ENCODE measurements around the gene ABTB2. TPM values are rescaled to one million over a fixed set of nuclear protein-coding genes. Genes with fewer than 3 reads are reported as not detected.

ABTB2 gene
- total RNA-seq, 1 experiment from 2014 or later = 27.3 TPM

DNA sequence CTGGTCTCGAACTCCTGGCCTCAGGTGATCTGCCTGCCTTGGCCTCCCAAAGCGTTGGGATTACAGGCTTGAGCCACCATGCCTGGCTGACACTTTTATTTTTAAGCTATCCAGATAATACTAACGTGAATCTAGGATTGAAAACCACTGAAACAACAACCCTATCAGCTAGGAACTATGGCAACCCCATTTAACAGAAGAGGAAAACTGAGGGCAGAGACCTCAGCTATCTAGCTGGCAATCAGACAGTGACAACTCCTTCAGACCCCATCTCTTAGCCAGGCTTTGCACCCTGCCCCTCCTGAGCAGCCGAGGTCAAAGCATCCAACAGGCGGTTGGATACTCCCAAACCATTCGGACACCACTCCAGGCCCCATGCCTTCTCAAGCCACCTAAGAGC is 14.1 kb downstream of the ABTB2 start:
- DNase-seq (ENCODE audit: low spot score) = no peak

DNA sequence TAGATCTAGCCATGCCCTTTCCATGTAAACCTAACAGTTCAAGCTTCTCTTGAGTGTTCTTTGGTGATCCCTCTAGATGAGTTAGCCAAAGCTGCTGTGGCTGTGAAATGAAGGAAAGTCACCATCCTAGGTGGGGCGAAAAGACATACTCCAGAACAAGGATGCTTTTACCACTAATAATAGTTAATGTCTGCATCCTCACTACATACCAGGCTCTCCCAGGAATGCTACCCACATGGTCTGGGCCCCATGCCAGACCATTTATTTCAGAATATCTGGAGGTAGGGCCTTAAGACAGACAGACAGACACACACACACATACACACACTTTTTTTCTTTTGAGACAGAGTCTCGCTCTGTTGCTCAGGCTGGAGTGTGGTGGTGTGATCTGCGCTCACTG is 14.7 kb downstream of the ABTB2 start:
- peak; percentile 86 for DNase-seq (ENCODE audit: low spot score)

DNA sequence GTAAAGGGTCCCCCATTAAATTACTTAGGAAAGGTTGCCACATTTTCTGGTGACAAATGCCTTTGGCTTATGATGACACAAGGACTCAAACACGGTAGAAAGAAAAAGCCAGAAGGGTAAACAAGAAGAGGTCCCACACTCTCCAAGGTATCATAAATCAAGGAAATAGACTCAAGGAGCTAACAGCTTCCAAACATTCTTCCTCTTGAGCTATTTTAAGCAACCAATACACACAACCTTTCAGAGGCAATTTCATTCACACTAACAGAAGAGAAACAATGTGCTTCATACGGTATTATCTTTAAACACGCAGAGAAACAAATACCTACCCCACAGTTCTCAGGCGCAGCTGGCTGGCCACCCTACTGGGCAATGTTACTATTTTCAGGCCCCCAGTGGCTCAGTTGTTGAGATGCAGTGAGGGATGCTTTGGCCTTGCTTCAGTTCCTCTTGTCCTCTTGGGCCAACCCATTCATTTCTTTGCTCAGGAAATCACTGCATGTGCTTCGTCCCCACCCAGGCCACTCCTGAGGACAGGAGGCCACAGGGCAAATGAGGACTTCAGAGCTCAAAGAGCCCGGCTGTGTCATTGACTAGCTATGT is 15.8 kb downstream of the ABTB2 start:
- DNase-seq (ENCODE audit: low spot score) = peak; percentile 64

DNA sequence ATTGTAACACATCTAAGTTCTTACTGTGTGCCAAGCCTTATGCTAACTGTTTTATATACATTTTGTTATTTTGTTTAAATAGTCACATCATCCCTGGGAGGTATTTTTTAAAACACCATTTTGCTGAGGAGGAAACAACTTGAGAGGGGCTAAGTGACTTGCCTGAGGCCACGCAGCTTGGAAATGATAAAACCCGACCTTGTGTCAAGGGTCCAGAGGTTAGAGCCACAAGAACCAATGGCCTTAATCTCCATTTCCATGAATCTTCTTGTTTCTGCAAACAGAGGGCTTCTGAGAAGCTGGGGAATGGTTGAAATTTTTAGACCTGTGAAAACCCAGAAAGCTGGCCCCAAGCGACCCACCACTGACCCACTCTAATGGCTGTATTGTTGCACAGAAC is 16.7 kb downstream of the ABTB2 start:
- DNase-seq (ENCODE audit: low spot score) = no peak

DNA sequence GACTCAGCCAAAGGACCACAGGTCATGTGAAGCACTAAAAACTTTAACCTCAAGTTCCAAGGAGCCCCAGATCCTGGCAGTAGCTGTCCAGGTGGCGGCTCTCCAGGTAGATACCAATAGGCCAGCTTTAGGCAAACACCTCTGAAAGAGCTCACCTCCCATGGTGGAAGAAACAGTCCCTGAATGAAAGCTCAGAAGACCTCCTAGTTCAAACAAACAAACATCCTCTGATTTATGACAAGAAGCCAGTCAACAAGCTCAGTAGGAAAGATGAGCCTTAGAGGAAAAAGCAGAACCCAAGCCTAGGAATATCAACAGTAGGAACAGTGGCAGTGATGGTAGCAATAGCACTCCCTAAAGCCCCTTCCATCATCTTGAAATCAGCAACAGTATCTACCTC is 17.2 kb downstream of the ABTB2 start:
- DNase-seq (ENCODE audit: low spot score) = no peak

DNA sequence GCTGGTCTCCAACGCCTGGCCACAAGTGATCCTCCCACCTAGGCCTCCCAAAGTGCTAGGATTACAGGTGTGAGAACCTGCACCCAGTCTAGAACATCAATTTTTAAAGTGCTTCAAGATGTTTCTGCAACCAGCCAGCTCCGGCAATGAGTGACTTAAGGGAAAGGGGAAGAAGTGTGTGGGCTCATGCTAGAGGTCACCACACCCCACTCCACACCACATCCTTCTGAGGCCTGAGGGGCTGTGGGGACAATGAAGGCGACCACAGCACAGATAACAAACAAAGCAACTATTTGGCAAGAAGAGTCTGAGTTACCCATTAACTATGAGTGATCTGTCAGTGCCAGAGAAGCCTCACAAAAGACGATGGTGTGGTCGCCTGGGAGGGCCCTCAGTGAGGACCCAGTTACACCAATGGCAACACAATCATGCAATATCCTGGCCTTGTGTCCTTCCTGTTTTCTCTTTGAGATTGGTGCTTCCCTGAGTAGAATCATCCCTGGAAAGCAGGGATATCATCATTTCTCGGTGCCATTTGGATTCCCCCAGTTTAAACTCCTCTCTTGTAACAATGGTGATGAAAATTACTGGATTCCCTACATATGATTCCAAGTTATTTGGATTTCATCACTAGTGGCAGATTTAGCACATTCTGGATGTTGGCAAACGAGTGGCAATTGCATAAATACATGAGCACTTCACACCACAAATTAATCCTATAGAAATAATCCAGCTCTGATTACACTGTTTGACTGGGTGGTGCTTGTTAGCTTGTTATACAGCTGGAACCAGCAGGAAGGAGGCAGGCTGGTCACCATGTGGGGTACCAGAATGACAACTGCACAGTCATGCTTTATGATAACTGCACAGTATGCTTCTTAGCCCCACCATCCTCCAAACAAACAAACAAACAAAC is 18.4 kb downstream of the ABTB2 start:
- DNase-seq (ENCODE audit: low spot score) = no peak

DNA sequence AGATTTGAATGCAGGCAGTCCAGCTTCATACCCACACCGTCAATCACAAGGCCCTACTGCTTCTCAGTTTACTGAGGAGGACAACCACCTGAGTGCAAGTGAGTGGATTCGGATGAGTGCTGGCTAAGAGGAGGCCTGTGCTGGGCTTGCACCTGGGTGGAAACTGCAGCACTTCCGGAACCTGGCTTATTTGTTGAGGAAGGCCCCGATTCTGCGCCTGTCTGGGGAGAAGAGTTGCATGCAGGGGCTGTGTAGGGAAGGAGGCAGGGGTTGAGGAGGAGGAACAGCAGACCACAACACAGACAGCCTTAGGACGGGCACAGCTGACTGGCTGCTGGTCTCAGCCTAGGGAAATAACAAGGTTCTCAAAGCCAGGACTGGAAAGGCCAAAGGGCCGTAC is 20.8 kb downstream of the ABTB2 start:
- DNase-seq (ENCODE audit: low spot score) = no peak

DNA sequence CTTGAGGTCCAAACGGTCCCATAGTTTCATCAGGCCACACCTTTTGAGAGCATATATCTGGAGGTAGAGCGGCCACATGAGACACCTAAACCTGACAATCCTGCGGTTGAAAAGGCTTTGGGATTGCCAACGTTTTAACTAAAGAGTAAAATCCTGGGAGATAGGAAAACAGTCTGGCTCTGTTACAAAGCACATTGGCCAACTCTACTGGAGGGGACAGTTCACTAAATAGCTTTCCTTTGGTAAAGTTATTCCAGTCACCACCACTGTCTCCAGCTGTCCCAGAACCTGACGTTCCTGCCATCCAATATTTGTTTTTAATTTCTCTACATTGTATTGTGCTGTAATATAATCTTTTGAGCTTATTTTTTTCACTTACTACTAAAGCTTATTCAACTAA is 22.0 kb downstream of the ABTB2 start:
- DNase-seq (ENCODE audit: low spot score) = no peak

DNA sequence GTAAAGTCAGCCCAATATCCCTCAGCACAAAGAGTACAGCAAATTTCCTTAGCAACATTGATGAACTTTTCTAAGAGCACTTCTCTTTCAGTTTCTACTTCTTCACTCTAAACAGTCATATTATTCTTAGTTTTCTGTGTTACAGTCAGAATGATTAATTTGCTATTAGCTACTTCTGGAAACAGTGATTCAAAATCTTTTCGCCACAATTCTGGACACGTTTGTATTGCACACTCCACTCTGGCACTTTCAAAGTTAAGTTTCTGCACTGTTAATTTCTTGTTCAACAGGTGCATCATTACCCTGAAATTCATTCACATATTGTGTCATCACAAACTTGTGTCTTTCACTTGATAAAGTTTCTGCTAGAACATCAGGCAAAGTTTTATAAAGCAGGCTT is 22.5 kb downstream of the ABTB2 start:
- DNase-seq (ENCODE audit: low spot score) = no peak

DNA sequence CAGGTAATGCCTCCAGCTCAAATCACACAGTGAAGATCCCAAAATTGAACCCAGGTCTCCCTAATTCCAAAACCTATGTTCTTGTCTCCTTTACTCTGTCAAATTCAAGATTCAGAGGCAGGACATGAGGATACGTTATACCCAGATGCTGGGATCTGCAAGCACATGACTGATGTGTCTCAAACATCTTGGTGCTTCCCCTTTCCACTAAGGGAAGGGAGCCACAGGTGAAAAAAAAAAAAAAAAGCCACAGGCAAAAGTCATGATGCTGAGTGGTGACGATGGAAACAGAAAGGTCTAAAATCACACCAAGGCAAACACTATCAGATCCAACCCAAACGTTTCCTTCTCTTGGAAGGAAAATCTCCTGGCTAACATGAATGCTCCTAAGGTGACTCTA is 24.0 kb downstream of the ABTB2 start:
- no peak for DNase-seq (ENCODE audit: low spot score)

DNA sequence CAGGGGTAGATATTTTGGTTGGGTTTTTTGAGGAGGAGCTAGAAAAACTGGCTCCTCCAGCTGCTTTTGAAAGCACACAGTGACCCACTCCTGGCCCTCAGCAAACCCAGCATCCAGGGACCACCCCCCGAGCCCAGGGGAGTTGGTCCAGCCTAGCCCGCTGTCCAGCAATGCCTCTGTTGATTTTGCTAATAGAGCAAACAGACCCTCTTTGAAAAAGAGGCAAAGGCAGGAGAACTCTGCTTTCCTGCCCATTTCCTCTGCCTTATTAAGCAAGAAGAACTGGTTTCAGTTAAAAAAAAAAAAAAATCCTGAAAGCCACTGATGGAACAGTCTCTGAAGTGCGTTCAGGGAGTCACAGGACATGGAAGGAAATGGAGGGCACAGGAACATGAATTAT is 25.3 kb downstream of the ABTB2 start:
- DNase-seq (ENCODE audit: low spot score) = peak; percentile 47

DNA sequence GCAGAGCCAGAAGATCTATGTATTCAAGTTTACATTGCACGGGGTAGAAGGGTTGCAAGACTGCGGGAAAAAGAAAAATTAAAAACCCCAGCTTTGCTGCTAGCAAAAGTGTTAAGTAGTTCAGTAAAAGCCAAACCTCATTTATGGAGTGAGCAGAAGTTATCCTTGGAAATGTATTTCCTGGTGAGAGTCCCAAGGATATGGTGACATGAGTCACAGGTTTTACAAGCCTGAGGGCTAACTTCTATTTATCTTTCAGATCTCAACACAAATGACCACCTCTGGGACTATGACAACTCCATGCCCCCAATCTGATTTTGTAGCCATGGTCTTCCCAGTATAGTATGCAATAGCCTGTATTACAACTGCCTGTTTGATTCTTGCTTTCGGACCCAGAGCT is 26.1 kb downstream of the ABTB2 start:
- DNase-seq (ENCODE audit: low spot score) = peak; percentile 85

DNA sequence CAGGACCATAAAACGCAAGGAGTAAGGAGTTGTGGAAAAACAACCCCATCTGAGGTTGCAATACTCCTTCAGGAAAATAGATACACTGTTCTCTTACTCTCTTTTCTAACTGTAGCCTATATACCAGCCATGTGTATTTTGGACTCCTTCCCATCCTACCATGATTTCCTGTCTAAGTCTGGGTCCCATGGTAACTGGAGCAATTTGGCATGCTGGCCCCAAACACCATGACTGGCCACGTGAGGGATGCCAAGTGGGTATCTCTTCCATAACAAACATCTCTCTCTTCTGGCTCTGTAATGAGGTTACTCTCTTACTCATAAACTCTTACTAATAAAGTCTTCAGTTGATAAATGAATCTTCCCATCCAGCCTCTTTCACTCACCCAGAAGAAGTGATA is 26.5 kb downstream of the ABTB2 start:
- peak; percentile 78 for DNase-seq (ENCODE audit: low spot score)

DNA sequence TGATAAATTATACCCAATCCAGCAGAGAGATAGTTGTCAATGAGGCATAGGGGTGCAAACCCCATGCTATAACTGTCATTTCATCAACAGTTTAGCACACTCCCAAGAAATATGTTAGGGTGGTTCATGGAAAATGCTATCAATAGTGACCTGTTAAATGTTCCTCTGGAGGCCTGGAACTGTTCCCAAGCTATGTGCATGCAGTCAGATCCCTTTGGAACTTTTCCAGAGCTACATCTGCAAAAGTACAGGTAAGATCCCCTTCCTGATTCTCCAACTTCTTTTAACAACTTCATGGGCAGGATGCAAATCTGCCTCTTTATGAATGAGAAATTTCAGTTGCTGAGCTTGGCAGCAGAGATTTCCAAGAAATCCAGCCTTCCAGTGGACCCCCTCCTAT is 27.2 kb downstream of the ABTB2 start:
- DNase-seq (ENCODE audit: low spot score) = peak; percentile 69

DNA sequence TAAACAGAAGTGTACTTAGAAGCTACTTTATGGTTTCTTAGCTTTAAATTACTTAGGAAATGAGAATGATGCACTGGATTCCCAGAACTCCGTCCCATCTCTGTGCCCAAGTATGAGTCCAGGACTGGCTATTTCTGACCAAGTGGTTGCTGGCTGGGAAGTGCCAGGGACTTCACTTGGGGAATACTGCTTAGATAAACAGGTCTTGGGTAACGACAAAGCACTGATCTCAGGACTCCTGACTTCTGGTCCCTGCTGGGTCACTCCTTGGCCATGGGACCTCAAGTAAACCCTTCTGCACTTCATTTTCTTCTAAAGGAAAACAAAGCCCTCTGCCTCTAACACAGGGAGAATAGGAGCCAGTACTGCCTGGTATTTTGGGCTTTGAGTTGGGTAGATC is 27.9 kb downstream of the ABTB2 start:
- DNase-seq (ENCODE audit: low spot score) = no peak

DNA sequence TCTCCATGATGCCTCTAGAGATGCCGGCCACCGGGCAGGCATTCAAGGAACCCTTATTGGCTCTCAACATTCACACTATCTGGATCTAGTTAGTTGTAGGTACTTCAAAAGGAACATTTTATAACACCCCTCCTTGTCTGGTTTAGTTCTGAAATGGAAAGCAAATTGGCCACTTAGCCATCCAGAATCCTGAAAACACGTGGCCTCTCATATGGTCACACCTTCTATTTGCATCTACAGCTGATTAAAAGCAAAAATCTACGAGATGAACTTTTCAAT is 29.2 kb downstream of the ABTB2 start:
- no peak for DNase-seq (ENCODE audit: low spot score)

DNA sequence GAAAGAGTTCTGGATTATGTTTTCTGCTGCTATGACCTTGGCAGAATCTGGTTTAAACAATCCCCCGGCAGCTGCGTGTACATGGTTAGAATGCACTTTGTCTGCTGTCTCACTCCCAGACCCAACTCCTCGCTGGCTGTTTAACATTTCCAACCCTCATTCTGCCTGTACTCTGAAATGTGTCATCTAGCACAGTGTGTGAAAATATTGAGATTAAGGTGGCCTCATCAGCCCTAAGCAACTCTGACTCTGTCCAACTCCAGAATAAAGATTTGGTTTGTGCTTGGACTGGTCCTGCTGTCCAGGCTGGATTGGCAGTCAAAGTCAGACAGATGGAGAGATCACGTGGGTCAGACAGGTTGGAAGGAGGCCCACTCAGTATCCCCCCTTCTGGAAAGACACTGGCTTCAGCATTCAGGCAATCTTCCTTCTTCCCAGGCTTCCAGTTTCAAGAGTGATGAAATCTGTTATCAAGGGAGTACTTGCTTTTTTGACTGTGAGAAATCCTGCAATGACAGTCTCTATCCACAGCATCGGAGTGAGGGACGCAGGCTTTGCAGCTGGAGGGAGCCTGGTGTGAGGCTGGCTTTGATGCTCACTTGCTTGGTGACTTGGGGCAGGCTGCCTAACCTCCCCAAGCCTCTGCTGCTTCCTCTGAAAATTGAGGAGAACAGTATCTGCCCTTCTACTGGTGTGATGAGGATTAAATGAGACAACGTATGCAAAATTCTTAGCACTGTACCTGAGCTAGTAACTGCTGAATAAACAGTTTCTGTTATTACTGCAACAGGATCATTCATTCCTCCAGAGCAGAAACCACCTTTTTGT is 29.8 kb downstream of the ABTB2 start:
- no peak for DNase-seq (ENCODE audit: low spot score)

DNA sequence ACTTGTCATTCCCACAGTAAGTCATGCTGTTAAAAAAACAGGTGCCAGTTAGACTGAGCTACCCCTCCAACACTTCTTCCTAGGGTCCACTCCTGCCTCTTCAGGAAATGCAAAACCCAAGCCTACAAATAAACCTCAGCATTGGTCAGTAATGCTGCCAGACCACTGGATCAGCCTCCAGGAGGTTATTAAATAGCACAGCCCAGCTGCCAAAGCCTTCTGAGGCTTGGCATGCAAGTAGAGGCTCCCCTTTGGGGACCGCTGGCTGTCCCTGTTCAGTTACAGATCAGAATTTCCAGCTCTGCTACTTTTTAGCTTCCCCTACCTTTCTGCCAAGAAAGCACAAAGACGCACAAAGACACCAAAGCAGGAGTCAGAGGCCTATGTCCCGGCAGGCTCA is 33.3 kb downstream of the ABTB2 start:
- no peak for DNase-seq (ENCODE audit: low spot score)

DNA sequence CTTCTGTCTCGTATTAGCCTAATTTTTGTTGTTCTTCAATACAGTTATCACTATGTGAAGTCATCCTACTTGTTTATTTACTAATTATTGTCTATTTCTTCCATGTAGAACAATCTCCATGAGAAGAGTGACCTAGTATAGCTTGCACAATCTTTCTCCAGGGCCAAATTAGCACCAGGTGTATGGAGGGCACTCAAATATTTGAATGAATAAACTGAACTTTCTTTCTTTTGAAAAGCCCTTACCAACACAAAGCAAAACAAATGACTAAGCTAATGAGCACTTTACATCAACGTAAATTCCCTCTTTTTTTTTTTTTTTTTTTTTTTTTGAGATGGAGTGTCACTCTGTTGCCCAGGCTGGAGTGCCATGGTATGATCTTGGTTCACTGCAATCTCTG is 34.2 kb downstream of the ABTB2 start:
- DNase-seq (ENCODE audit: low spot score) = no peak

DNA sequence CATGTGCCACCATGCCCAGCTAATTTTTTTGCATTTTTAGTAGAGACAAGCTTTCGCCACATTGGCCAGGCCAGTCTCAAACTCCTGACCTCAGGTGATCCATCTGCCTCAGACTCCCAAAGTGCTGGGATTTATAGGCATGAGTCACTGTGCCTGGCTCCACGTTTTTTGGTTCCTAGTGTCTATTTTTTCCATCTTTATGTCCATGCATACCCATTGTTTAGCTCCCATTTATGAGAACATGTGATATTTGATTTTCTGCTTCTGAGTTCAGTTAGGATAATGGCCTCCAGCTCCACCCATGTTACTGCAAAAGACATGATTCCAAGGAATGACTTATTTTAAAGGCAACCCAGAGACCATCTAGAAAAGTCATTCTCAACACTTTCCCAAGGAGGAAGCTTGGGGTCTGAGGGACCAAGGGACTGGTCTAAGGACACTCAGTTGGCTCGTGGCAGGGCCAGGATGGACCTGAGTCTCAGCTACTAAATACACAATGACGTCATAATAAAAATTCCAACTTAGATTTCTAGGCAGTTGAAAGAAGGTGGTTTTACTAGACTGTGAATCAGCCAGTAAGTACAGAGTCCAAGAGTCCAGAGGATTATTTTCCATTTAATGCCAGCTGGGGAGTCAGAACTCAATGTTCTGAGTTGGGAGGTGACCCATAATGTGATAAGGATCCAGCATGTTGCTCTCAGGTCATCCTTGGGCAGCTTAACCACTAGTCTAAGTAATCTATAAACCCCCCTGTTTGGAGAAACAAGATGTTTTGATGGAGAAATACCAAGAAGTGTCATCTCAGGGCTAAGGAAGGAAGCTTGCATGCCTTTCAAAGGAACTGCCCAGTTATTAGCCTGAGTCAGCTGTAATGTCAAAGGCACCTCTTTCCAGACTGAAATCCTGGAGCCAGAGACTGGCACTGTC is 39.4 kb downstream of the ABTB2 start:
- DNase-seq (ENCODE audit: low spot score) = peak; percentile 93

DNA sequence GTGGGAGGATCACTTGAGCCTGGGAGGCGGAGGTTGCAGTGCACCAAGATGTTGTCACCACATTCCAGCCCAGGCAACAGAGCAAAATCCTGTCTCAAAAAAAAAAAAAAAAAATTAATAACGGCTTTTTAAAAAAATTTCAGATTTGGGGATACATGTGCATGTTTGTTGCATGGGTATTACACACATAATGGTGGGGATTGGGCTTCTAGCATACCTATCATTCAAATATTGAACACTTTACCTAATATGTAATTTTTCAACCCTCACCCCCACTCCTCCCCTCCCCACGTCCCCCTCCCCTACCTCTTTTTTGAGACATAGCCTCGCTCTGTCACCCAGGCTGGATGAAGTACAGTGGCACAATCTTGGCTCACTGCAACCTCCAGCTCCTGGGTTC is 40.1 kb downstream of the ABTB2 start:
- no peak for DNase-seq (ENCODE audit: low spot score)

DNA sequence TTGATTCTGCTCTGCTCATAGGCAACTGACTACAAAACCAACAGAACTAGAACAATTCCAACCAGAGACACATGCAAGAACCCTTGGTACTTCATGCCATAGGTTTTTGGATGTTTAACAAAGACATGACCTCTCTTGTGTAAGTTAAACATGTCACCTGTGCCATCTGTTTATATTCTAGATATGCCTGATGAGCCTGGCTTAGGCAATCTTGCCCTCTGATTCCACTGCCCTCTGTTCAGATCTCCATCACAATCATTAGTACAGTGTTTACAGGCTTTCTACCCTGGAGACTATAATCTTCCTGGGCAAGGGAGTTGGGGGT is 40.8 kb downstream of the ABTB2 start:
- DNase-seq (ENCODE audit: low spot score) = no peak

Measured in HT-29 (cell line).